Smooth muscle cell (in vitro differentiated cells): ENCODE measurements around the gene OR14I1. TPM values are rescaled to one million over a fixed set of nuclear protein-coding genes. Genes with fewer than 3 reads are reported as not detected.

Experiments used
- DNase-seq: peaks from one replicate; lab custom pipeline; 2025; ENCODE audit not compliant: unreplicated experiment; lab: John Stamatoyannopoulos, UW
- H2AFZ ChIP-seq: fragments of 200-600 bp; sonication (generic); 2 replicates; pipeline ENCODE4 v1.6.0; 2016; ENCODE audit warnings: antibody characterized with exemption, low read depth, mild to moderate bottlenecking
- H3F3A ChIP-seq: fragments of 200-600 bp; sonication (generic); 2 replicates; pipeline ENCODE4 v1.6.0; 2017; ENCODE audit warnings: antibody characterized with exemption, low read depth
- H3K27ac ChIP-seq: fragments of 200-600 bp; sonication (generic); 2 replicates; pipeline ENCODE4 v1.5.1; 2016; ENCODE audit warnings: low read depth, mild to moderate bottlenecking
- H3K27me3 ChIP-seq: fragments of 200-600 bp; sonication (generic); 2 replicates; pipeline ENCODE4 v1.6.1; 2016; ENCODE audit warnings: low read depth, mild to moderate bottlenecking
- H3K36me3 ChIP-seq: fragments of 200-600 bp; sonication (generic); 2 replicates; pipeline ENCODE4 v1.5.1; 2016; ENCODE audit warnings: low read depth
- H3K4me1 ChIP-seq: fragments of 200-600 bp; sonication (generic); 2 replicates; pipeline ENCODE4 v1.5.1; 2016; ENCODE audit warnings: low read depth
- H3K4me2 ChIP-seq: fragments of 200-600 bp; sonication (generic); 2 replicates; pipeline ENCODE4 v1.6.0; 2016; ENCODE audit warnings: mild to moderate bottlenecking
- H3K4me3 ChIP-seq: fragments of 200-600 bp; sonication (generic); 2 replicates; pipeline ENCODE4 v1.5.1; 2016; ENCODE audit warnings: mild to moderate bottlenecking
- H3K79me2 ChIP-seq: fragments of 200-600 bp; sonication (generic); 2 replicates; pipeline ENCODE4 v1.6.0; 2016; ENCODE audit warnings: low read depth, mild to moderate bottlenecking
- H3K9ac ChIP-seq: fragments of 200-600 bp; sonication (generic); 2 replicates; pipeline ENCODE4 v1.6.0; 2016; ENCODE audit warnings: low read depth
- H3K9me3 ChIP-seq: fragments of 200-600 bp; sonication (generic); replicated peaks from 2 replicates; pipeline ENCODE4 v1.5.1; 2016; ENCODE audit warnings: low read depth
- H4K20me1 ChIP-seq: fragments of 200-600 bp; sonication (generic); 2 replicates; pipeline ENCODE4 v1.6.0; 2016; ENCODE audit warnings: low read depth
- CTCF ChIP-seq: fragments of 200-600 bp; sonication (generic); IDR thresholded peaks from 2 replicates; pipeline ENCODE4 v1.5.1; 2017; ENCODE audit warnings: borderline replicate concordance, mild to moderate bottlenecking, antibody characterized with exemption; ENCODE audit not compliant: insufficient read depth, poor library complexity, severe bottlenecking
- WGBS: methylation state at CpG from one replicate; pipeline ENCODE4 v1.1.7; 2016; ENCODE audit warnings: low lambda C conversion rate; 5-methylcytosine and 5-hydroxymethylcytosine counted together
- polyA plus RNA-seq: library from polyadenylated mRNA; unstranded; fragments of >200 nt; fragmentation: Nextera tagmentation; extraction: Ambion mirVana; gene quantifications from 2 replicates; pipeline ENCODE4 v1.2.1, GENCODE V29; 2016
- total RNA-seq: library from RNA; depleted of rRNA; stranded (reverse); fragments of >200 nt; gene quantifications from 2 replicates; pipeline ENCODE4 v1.2.3, GENCODE V29; 2014

Gene OR14I1
- not detected in 2 replicates for total RNA-seq
- polyA plus RNA-seq: not detected in 2 replicates

GRCh38 chr1:248702714-248703113, at the start of gene OR14I1:
Gene OR14I1, minus strand, starts transcription at chr1:248702766.
- Histone ChIP-seq H3K4me2 (no peak within 1 kb of the TSS), H3K9me3 (peaks cover 19% of the 10 kb centered on the region), H3K36me3 (no peaks in the 10 kb centered on the region), H3F3A (no peaks in the 10 kb centered on the region), H3K27me3 (no peaks in the 10 kb centered on the region), H3K79me2 (no peaks in the 10 kb centered on the region), H3K4me1 (no peaks in the 10 kb centered on the region), H3K27ac (no peak within 1 kb of the TSS), H3K9ac (no peak within 1 kb of the TSS), H4K20me1 (no peaks in the 10 kb centered on the region), H2AFZ (no peak within 1 kb of the TSS), H3K4me3 (no peak within 1 kb of the TSS)
- no peak for DNase-seq
- WGBS: 63% methylated on average over 1 of the region's 1 CpG
- no peak for TF ChIP-seq CTCF

GRCh38 chr1:248751635-248752034, 49.1 kb upstream of the OR14I1 start:
- 76% methylated on average over 4 of the region's 4 CpGs for WGBS
- H3K27ac ChIP-seq: no peak overlapping the region
- no peak overlapping the region for H3K4me2 ChIP-seq
- no peaks in the 10 kb centered on the region for H3K4me1 ChIP-seq
- no peaks in the 10 kb centered on the region for H3K36me3 ChIP-seq
- H3K9me3 ChIP-seq: no peaks in the 10 kb centered on the region
- no peaks in the 10 kb centered on the region for H3K27me3 ChIP-seq
- H3F3A ChIP-seq: no peaks in the 10 kb centered on the region
- no peak for TF ChIP-seq CTCF
- H2AFZ ChIP-seq: no peak overlapping the region
- no peaks in the 10 kb centered on the region for H3K79me2 ChIP-seq
- no peaks in the 10 kb centered on the region for H4K20me1 ChIP-seq
- no peak for DNase-seq
- H3K9ac ChIP-seq: no peak overlapping the region
- H3K4me3 ChIP-seq: no peak overlapping the region

GRCh38 chr1:248751142-248751541, 48.6 kb upstream of the OR14I1 start:
- no peak overlapping the region for H3K4me2 ChIP-seq
- WGBS: 71% methylated on average over 5 of the region's 5 CpGs
- H2AFZ ChIP-seq: no peak overlapping the region
- H3K27ac ChIP-seq: no peak overlapping the region
- TF ChIP-seq CTCF: no peak
- H3K9ac ChIP-seq: no peak overlapping the region
- no peaks in the 10 kb centered on the region for H3K9me3 ChIP-seq
- no peaks in the 10 kb centered on the region for H3F3A ChIP-seq
- H4K20me1 ChIP-seq: no peaks in the 10 kb centered on the region
- H3K36me3 ChIP-seq: no peaks in the 10 kb centered on the region
- no peak for DNase-seq
- H3K79me2 ChIP-seq: no peaks in the 10 kb centered on the region
- no peaks in the 10 kb centered on the region for H3K4me1 ChIP-seq
- H3K4me3 ChIP-seq: no peak overlapping the region
- H3K27me3 ChIP-seq: no peaks in the 10 kb centered on the region

GRCh38 chr1:248750496-248750895, 47.9 kb upstream of the OR14I1 start:
- Histone ChIP-seq H4K20me1 (no peaks in the 10 kb centered on the region), H3K27ac (no peak overlapping the region), H3K9ac (no peak overlapping the region), H3K36me3 (no peaks in the 10 kb centered on the region), H3F3A (no peaks in the 10 kb centered on the region), H3K9me3 (no peaks in the 10 kb centered on the region), H3K27me3 (no peaks in the 10 kb centered on the region), H3K4me2 (no peak overlapping the region), H3K4me3 (no peak overlapping the region), H3K4me1 (no peaks in the 10 kb centered on the region), H3K79me2 (no peaks in the 10 kb centered on the region), H2AFZ (no peak overlapping the region)
- no peak for DNase-seq
- TF ChIP-seq CTCF: no peak
- 72% methylated on average over 2 of the region's 2 CpGs for WGBS
